Transverse colon (tissue), 4 donors: ENCODE results near the gene STYXL1.

ENCODE experiments used
- EP300 ChIP-seq: sonication (generic); formaldehyde crosslinking; IDR thresholded peaks from one replicate; pipeline ENCODE4 v1.6.1; 2017; ENCODE audit warnings: antibody characterized with exemption, low read depth
- POLR2A ChIP-seq: fragments of 450-650 bp; IDR thresholded peaks from one replicate; pipeline ENCODE4 v1.6.1; 2016; ENCODE audit warnings: antibody characterized with exemption, mild to moderate bottlenecking, moderate library complexity
- POLR2AphosphoS5 ChIP-seq, 3 donors: sonication (generic); formaldehyde crosslinking; IDR thresholded peaks; one replicate each; pipeline ENCODE4 v1.6.1; 2016; ENCODE audit warnings: antibody characterized with exemption in 3 of 3
- TF ChIP-seq, protein P1 (sequence below), 5 experiments: fragments of 200-600 bp in 3 of 5; fragments of 450-650 bp in 2 of 5; sonication (generic) in 3 of 5; IDR thresholded peaks; 1 replicate in 2 of 5; 2 replicates in 3 of 5; pipeline ENCODE4 v1.5.1; 2016 to 2017; ENCODE audit warnings: antibody characterized with exemption in 5 of 5, inconsistent platforms in 3 of 5, mild to moderate bottlenecking in 2 of 5, moderate library complexity in 1 of 5

- TF ChIP-seq, protein P1, sequence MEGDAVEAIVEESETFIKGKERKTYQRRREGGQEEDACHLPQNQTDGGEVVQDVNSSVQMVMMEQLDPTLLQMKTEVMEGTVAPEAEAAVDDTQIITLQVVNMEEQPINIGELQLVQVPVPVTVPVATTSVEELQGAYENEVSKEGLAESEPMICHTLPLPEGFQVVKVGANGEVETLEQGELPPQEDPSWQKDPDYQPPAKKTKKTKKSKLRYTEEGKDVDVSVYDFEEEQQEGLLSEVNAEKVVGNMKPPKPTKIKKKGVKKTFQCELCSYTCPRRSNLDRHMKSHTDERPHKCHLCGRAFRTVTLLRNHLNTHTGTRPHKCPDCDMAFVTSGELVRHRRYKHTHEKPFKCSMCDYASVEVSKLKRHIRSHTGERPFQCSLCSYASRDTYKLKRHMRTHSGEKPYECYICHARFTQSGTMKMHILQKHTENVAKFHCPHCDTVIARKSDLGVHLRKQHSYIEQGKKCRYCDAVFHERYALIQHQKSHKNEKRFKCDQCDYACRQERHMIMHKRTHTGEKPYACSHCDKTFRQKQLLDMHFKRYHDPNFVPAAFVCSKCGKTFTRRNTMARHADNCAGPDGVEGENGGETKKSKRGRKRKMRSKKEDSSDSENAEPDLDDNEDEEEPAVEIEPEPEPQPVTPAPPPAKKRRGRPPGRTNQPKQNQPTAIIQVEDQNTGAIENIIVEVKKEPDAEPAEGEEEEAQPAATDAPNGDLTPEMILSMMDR (IDR thresholded peaks at IDR 0.05) = peak; percentile 24 to 60 (median 34)
- TF ChIP-seq POLR2A = no peak
- TF ChIP-seq EP300 = no peak
- TF ChIP-seq POLR2AphosphoS5 (IDR thresholded peaks at IDR 0.05) = peak in 2 of 3 donors; percentile 19 to 40
Measured at GRCh38 chr7:76069238-76069638, 21.4 kb upstream of the STYXL1 start.
